CD1c-positive myeloid dendritic cell (primary cell): ENCODE measurements around the gene PDE4D.

ENCODE experiments used
- DNase-seq: peaks from one replicate; pipeline ENCODE4 v3.0.0-alpha.2; 2016; ENCODE audit errors: extremely low spot score

Gene PDE4D

DNA sequence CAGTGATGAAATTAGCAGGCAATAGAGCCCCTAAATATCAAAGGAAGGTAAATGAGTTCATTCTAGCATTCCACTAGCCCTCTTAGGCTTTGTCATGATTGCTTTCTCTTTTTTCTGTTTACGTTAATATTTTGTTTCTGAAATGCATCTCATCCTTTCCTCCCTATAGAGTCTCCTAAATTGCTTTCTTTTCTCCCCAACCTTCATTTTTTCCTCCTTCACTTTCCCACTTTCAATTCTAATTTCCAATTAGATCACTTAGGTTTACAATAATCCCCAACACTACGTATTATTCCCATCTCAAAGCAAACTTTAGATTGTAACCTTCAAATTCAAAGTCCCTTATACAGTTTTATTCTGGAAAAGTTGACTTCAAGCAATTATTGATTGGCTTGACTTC is 751.4 kb downstream of the PDE4D start:
- DNase-seq: no peak

DNA sequence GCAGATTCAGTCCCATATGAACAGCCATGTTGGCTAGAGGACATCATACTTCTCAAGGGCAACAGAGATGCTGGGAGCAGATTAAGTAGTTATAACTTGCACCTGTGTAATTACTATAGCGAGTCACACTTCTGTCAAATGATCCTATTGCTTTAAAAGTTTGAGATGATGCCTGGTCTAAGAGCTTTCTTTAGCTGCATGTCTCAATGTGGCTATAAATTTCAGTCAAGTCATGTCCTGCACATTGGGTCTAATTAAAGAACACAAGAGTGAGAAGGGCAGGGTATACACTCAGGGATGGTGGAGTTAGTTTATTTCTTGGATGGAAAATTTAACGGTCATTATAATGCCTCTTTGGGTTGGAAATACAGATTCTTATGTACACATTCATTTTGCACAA is 753.4 kb downstream of the PDE4D start:
- DNase-seq: no peak

DNA sequence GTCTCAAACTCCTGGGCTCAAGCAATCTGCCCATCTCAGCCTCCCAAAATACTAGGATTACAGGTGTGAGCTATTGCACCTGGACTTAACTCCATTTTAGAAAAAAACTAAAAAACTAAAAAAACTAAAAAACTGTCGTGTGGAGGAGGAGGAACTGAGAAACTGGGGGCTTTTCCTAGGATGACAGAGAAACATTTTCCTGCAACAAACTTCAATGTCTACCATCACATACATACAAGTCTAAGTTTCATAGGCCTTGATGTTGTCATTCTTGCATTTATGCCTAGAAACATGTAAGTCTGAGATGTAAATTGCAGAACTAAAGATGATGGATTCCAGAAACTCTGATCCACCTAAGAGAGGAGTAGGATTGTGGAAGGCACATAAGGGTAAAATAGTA is 753.8 kb downstream of the PDE4D start:
- peak; percentile 24 for DNase-seq

DNA sequence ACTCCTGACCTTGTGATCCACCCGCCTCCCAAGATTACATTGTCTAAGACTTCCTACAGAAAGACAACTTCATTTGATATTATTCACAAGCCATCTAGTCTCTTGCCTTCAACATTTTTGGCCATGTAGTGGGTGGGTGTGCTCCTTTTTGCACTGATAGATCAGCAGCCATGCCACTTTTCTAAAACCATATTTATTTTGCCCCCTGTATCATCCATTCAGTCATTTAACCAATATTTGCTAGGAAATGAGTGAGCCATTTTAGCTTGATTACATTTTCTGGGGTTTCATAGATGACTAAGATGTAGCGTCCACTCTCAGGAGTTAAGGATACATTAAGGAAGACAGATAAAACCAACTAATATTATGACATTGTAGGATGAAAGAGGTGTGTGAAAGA is 755.0 kb downstream of the PDE4D start:
- no peak for DNase-seq

DNA sequence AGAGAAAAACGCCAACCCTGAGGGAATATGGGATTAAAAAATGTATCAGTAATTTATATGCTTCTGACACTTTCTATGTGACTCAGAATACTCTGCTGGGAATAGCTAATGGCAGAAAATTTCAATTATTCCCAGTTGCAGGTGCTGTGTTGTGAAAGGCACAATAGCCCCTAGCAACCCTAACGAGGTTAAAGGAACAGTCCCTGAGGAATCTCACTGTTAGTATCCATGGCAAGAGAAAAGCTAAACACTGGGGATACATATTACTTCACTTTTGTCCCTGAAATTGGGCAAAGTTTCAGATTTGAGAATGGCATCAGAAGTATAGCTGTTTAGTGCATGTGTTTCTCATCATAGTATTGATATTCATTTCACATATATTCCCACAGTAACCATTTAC is 755.7 kb downstream of the PDE4D start:
- no peak for DNase-seq

DNA sequence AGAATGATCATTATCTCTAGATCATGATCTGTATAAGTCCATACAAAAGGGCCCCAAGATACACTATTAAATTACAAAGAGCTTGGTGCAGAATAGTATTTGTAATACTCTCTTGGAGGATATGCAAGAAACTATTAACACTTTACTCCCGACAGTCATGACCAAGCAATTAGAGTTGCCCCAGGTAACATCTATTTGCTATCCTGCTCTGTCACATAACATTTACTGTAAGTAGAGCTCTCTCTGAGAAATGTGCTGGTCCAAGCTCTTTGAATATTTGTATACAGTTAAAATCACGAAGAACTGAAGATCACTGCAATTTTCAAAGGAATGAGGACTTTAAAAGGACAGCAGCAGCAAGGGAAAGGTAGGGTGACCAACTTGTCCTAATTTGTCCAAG is 757.0 kb downstream of the PDE4D start:
- no peak for DNase-seq

DNA sequence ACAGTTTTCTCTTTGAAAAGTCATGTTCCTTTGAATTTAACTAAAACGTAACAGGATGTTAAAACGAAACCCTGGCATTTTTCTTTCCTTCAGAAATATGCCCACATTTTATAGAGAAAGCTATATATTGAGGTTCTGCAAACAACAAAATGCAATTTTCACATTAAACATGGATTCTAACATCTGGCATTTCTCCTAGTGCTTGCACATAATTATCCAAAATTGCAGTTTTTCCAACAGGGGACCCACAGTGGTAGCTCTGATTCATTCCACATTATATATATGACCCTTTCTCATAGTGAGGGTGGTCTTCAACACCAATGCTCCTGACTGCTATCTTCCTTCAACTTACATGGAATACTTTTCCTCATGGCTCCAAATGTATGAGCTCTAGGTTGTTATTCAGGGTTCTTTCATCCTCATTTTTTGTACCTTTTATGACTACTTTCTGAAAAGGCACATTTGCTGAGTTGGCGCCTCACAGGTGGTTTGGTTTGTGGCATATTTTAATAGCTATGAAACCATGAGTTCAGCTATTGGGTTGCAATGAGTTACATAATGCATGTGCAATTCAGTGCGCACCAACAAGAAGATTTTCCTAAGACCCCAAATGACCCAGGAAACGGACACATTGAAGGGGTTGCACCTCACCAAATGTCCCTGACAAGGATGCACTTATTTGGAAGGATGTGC is 758.9 kb downstream of the PDE4D start:
- no peak for DNase-seq

DNA sequence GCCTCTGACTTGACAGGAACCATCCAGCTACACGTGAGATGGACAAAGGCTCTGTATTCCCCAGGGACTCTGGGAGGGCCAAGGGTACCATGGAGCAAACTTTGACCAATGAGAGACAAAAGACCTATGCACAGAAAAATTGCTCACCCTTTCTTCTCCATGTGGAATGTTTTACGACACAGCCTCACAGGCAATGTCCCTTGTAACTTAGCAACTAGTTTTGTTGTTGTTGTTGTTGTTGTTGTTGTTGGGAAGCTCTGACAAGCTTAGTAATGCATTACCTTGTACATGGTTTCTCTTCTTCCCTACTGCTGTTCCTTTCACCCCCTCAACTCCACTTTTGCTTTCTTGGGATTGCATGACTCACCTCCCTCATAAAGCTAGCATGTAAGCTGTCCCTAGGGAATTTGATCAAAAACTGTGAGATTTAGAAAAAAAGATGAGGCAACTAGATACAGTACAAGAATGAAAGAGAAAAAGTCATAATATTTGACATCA is 759.7 kb downstream of the PDE4D start:
- no peak for DNase-seq

DNA sequence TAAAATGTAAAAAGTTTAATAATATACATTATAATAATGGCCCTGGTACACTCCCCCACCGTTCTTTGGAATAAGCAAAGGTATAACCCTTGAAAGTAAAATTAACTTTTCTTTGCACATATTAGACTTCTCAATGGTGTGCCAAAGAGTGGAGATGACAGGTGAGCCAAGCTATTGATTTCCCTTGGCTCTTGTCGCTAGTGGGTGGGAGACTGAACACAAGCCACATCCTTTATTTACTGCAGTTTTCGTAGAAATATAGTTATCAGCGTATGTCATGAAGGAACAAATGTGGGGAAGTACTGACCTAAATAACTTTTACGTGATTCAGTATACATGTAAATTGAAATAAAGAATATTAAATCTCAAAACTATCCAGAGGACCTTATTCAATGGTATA is 761.4 kb downstream of the PDE4D start:
- DNase-seq: no peak

DNA sequence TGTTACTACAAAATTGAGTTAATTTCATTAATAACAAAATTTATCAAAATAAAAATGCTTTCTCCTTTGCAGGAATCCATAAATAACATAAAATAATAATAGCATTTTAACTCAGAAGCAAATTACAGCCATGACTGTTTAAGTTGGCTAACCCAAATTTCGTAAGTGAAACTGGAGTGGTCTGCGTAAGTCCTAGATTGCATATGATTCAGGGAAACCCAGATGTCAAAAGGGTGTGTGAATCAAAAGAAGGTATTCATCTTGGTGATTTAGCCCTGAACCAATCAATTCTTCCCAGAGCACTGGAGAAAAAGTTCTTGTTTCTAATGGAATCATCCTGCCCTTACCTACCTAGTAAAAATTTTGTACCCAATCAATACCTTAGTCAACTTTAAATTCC is 763.1 kb downstream of the PDE4D start:
- DNase-seq: no peak

DNA sequence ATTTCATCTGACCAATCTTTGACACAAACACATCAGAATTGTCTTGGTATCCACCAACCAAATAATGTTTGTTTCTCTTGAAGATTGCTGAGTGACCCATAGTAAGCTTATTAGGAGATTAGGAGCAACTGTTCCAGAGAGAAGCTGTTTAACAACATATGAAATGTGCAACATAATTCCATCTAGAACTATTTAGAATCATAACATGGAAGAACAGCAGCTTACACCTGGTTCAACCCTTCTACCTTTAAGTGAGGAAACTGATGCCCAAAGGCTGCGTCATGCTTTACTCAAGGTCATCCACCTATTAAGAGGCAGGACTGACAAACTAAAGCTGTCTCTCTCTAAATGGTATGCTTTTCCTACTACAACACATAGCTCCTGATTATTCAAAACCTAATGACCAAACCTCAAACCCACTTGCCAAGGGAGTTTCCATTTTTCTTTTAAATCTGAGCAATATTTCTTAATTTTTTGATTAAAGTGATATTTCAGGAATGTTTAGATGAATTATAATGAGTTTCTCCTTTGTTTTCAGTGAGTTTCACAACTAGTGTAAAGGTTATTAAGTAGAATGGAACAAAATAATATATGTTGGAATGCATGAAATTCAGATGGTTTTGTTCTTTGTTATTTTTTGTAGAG is 764.8 kb downstream of the PDE4D start:
- no peak for DNase-seq

DNA sequence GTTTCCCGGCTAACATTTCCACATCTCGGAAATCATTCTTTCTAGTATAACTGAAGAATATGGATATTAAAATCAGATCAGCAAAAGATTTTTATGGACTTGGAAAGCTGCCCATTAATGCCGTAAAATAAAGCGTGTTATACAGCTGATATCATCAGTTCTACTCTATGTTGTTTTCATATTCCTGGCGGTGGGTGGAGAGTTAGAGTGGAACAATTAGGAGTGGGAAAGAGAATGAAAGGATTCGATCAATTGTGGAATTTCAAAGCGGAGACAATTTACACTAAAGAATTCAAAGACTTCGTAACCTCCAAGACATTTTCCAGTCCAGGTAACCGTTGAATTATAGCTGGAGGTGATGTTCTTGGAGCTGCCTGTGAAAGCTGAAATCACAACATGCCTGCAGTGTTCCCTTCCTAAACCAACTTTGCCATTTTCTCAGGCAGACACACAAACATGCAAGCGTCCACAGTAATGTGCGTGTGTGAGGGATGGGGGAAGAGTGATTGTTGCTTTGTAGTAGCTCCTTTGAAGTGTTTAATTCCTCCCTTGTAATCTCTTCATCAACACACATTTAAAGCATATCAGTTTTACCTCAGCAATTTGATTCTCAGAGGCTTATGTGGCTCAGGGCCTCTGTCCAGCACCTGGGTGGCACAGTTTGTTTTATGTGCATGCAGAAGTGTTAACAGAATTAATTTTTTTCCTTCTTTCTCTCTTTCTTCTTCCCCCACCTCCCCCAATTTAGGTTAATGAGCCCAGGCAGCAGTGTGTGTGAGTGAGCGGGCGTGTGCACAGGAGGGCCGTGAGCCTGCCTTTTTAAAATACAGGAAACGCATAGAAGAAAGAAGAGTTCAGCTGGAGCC is 766.6 kb downstream of the PDE4D start:
- DNase-seq: no peak

DNA sequence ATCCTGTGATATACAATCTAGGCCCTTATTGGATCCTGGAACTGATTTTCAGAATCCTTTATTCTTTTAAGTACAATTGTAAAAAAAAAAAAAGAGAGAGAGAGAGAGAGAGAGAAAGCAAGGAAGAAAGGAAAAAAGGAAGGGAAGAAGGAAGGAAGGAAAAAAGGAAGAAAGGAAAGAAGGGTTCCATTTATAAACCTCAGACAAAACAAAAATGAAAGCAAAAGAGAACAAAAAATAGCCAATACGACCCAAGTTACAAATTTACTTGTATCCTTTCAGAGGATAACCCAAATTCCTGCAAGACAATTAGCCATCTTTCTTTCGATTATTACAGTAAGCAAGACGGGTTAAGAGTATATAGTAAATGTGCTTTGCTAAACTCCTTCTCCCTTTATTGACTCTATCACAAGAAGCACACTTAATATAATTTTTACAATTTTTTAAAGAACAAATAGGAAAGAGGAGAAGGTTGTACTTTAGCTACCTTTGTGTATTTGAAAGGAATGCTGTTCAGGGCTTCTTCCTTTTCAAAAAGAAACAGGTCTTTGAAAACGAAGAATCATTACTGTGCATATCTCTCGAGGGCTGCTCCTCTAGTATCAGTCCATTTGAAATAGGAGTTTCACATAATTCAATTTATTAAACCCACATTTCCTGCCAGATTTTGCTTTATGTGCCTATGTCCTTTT is 767.4 kb downstream of the PDE4D start:
- no peak for DNase-seq

DNA sequence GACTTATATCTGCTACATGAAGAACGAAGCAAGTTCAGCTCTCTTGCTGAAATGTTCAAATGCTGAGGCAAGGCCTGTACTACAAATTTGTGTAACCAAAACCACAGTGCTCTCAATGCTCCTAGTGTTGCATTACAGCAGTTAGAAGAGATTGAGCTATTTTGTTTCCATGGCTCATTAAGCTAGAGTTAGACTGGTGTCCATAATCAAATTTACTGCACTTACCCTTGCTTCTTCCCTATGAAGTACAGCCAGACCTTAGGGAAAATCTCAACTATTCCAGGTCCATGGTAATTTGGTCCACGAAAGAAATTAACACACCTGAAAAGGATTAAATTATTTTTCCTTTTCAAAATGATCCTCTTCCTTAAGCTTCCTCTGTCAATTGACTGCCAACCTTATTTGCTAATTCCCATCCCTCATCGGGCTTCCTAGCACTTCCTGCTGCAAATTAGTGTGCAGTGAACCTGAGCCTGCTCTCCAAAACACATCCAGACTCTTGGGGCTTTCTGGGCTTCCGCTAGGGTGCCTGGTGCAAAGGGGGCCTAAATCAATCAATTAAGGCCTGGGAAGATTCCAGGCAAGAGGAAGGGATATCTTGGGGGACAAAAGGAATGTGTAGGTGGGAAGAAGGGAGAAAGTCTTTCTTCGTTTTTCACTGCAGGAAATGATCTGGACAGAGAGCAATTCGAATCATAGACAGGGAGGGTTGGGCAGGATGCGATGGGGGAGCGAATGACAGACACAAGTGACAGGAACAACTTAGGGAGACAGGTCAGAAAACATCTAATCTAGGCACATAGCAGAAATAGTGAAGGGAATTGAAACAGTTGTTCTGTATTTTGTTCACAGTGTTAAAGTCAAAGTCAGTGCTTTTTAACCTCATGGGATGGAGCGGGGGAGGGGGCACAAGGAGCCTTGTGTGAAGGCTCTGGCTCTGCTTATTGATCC is 768.2 kb downstream of the PDE4D start:
- no peak for DNase-seq

DNA sequence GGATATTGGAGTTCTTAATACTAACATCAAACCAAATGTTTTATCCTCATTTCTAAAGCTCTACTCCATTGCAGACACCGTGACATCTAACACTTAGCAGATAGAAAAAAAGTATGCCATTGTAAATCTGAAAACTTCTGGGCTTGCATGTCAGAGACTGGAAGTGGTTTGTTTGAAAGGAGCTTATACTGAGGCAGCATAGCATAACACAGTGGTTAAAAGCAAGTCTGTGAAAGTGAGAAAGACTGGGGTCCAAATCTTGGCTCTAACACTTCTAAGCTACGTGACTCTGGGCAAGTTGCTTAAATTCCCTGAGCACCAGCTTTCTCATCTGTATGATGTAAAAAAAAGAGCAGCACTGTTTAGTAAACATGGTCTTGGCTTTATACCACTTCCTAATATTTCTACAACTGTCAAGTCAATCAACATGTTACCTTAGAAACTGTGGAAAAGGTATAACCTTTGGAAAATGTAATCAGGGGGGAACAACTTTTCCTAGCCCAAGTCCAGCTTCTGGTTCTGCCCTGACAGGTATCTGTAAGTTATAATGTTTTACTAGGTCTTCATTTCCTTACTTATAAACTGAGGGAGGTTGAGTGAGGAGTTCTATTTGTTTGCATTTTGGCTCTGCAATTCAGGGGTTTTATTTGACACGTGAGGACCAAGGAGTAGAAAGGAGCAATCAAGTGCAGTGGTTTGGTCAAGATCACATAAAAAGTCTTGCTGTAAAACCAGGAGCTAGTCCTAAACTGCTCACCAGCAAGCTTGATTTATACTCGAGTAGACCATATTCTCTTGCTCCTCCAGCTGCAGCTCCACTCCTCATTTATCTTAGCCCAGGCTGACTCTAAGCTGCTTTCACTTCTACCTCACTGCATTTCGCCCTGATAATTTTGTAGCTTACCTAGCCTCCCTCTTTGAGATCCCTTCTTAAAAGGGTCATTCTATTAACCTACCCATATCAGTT is 769.6 kb downstream of the PDE4D start:
- DNase-seq: no peak

DNA sequence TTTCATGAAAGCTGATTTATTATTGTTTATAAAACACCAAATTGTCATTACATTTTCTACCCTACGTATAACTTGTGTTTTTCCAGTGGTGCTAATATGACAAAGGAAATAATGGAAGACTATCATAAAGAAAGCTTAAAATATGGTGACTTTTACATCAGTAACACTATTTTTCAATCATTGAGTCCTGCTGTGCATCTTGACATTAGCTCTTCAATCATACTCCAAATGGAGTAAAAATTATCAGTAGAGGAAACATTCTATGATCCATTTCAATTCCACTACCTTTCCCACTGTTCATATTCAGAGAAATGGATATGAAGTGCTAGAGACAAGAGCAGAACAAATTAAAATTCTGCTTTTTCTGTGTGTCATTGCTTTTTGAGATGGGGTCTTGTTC is 774.0 kb downstream of the PDE4D start:
- no peak for DNase-seq

DNA sequence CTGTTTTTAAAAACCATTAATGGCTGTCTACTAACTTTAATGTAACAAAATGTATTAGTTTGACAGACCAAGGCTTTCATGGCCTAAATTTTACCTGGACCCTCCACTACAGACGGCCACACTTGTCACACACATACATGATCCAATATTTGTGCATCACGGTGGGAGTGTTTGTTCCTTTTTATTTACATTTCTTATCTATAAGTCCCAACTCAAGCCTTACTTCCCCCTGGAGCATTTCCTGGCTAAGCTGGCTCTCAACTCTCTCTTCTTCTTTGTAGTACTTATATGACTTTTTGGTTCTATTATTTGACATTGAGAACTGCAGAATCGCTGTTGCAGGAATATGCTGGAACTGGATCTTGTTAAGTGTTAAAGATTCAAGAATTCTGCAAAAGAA is 776.2 kb downstream of the PDE4D start:
- DNase-seq: no peak

DNA sequence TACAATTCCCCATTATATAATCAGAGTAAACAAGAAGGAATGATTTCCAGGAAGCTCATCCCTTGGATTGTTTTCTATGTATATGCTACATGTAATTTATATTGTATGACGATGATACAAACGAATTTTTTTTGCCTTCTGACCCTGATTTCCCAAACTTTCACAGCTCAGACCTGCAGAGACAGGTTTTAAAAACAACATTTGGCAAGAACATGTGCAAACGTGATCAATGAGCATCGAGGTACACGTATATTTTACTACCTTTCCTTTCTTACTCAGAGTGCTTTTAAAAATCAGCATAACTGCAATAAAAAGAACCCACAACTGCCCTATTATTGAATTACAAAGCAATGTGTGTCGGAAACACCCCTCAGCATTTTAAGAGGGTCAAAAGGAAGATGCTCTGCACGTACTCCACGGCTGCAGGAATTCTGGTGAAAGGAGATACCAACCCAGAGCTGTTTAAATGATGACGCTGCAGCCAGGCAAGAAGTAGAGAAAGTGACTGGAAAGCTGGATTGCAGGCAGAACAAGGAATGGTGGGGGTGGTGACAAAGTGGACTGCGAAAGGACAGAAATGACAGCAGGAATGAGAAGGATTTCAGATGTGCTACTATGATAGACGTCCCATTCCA is 777.2 kb downstream of the PDE4D start:
- DNase-seq: no peak

DNA sequence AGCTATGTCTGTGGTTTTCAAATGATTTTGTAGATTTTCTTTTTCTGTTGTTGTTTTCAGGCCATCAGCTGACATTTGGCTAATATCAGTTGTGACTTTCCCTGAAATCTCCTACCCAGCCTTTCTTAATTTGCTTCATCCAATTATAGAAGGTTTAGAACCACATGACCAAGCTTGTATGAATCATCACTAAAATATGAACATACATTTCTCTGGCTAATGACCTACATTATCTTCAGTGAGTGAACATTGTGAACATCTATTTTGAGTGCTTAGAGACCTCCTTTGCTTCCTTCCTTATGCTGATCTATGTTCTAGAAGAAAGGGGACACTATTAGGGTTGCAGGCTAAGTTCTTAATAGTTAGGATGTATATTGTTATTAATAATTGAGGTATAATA is 778.2 kb downstream of the PDE4D start:
- no peak for DNase-seq
